T-helper 2 cell treated with Interferon-gamma antibody and Interleukin-4, amounts not matched to agents 100 ng/mL and 5 ng/mL, for 36 hours (primary cell): ENCODE data around the gene LRPPRC. TPM values are rescaled to one million over a fixed set of nuclear protein-coding genes. Genes with fewer than 3 reads are reported as not detected.

Experiments used
- intact Hi-C: fragments of 100-400 bp; cut with micrococcal nuclease; formaldehyde crosslinking; loops from one replicate; pipeline ENCODE4 v1.15.1; 2023
- total RNA-seq: library from RNA; stranded (reverse); gene quantifications from 2 replicates; pipeline ENCODE4 v1.2.3, GENCODE V29; 2022

The LRPPRC gene
- total RNA-seq, 1 donor from 2014 or later = 99.2 TPM

DNA sequence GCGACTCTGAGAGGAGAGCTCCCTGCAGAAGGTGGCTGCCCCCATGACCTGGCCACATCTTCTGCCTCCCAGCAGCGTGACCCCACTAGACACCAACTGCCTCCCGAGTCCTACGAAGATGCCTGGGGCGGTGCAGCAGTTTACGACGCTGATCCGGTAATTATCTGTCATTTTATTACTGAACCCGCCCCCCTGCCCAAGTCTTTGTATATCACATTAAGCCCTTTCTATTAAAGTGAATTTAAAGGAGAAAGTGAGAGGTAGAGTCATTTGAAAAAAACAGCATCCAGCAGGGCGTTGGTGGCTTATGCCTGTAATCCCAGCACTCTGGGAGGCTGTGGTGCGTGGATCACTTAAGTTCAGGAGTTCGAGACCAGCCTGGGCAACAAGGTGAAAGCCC lies 123.6 kb downstream of the LRPPRC start:
- intact Hi-C loops = loop anchor here (10.0 kb wide), 1 partner anchor 1083 kb away; no protein-coding TSS in a partner anchor

DNA sequence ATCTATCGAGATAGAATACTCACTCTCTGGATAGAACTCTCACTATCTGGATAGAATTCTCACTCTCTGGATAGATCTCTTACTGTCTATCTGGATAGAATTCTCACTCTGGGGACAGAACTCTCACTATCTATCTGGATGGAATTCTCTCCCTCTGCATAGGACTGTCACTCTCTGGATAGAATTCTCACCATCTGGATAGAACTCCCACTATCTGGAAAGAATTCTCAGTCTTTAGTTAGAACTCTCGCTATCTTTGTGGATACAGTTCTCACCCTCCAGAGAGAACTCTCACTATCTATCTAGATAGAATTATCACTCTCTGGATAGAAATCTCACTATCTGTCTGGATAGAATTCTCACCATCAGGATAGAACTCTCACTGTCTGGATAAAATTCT lies 140.5 kb downstream of the LRPPRC start:
- intact Hi-C loops = no loop called here

DNA sequence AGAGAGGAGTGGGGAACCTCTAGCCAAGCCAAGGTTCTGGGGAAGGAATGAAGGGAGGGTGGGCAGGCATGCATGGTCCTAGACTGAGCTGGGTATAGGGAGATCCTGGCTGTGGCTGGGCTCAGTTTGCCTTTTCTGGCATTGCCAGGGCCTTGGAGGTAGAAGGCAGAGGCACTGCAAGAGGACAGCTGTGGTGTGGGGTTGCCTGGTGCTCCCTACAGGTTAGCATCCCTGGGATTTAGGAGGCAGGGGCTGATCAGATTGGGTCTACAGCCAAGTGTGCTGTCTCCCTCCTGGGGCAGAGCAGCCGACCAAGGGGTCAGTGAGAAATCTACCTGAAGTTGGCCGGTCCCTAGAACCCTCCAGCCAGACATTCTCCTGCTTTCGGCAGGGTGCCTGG lies 141.1 kb downstream of the LRPPRC start:
- intact Hi-C loops = no loop called here

DNA sequence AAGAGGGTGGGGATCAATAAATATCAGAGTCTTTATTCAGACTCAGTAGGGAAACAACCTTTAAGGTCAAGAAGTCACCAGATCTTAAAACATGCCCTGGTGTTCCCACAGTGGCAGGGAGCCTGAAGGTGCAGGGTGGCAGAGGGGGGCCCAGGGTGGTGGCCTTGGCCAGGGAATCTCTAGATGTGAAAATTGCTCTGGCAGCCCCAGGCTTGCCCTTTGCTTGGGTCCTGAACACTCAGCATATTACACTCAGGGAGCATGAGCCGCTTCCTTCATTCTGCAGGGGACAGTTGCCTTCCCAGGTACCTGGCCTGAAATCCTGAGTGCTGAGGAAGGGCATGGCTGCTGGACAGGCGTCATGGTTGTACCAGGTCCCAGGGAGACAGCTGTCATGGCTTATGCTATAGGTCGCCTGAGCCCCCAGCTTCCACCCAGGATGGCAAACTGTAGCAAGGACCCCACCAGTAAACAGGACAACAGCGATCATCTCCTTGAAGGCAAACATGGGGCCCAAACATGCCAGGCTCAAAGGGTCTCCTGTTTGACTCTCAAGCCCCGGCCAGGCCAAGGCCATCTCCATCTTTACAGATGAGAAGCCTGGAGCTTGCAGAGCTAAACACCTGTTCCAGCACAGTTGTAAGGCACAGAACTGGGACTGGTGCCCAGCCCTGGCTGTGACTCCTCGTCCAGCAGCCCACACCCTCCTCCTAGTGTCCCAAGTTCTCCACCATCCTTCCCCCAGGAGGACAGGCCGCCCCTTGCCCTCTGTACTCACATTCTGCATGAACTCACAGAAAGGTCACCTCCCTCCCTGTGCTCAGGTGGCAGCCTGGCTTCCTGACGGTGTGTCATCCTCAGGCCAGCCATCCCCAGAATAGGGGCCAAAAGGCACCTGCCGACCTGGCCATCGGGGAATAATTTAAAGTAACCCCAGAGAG lies 142.4 kb downstream of the LRPPRC start:
- intact Hi-C loops = no loop called here

DNA sequence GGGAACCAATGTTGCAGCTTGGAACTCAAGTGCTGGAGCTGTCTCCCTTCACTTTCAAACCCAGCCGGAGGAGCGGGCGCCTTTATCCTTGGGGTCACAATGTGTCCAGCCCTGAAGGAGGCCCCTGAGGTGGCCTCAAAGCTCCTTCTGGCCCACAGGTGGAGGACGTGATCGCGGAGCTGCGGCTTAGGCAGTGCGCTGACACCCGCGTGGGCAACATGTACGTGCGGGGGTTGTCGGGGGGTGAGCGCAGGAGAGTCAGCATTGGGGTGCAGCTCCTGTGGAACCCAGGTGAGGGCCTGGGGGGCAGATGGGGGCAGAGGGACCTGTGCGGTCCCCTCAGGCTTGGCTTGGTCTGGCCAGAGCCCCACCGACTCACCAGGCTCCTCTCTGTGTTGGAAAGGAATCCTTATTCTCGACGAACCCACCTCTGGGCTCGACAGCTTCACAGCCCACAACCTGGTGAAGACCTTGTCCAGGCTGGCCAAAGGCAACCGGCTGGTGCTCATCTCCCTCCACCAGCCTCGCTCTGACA lies 143.5 kb downstream of the LRPPRC start:
- intact Hi-C loops = no loop called here

DNA sequence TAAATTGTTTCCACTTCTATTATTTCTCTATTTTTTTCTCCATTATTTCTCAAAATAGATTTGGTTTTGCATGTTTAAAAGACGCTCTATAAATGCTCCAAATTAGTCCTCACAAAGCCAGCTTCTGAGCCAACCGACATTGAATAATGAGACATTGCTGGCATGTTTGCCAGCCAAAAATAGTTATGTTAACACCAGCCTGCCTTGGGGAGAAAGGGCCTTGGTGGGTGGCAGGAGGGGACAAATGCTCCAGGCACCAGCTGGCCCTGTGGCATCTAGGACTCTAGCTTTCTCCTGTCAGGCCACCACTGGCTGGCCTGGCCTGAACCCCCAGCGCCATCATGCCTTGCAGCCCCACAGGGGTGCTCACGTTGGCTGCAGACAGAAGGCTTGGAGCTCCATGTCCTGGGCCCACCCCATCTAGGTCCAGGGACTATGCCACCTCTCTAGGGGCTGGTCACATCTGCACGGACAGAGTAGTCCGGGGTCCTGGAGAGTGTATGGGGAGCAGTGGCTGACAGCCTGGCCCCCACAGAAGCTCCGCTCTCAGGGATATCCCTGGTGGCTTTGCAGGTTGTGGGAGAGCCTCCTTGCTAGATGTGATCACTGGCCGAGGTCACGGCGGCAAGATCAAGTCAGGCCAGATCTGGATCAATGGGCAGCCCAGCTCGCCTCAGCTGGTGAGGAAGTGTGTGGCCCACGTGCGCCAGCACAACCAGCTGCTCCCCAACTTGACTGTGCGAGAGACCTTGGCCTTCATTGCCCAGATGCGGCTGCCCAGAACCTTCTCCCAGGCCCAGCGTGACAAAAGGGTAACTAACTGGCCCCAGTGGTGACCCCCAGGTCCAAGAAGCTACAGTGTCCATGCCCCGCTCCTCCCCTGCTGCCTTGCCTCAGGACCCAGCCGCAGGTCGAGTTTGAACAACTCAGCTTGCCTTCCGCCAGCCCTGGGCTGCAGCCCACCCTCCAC lies 144.5 kb downstream of the LRPPRC start:
- intact Hi-C loops = no loop called here

DNA sequence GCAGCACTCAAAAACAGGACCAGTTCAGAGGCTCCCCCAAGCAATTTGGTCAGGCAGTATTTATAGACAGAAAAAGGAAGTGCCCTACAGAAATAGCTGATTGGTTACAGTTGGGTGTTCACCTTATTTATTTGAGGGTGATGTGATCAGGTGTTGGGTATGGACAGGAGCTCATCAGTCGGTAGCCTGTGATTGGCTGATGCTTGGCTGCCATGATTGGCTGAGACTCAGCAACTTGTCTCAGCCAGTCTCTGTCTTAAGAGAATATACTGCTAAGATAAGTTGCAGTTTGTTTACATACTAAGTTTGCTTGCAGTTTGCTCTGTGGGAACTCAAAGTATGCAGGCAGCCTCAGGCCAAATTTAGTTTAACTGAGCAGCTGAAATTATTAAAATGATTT lies 147.6 kb downstream of the LRPPRC start:
- intact Hi-C loops = no loop called here

DNA sequence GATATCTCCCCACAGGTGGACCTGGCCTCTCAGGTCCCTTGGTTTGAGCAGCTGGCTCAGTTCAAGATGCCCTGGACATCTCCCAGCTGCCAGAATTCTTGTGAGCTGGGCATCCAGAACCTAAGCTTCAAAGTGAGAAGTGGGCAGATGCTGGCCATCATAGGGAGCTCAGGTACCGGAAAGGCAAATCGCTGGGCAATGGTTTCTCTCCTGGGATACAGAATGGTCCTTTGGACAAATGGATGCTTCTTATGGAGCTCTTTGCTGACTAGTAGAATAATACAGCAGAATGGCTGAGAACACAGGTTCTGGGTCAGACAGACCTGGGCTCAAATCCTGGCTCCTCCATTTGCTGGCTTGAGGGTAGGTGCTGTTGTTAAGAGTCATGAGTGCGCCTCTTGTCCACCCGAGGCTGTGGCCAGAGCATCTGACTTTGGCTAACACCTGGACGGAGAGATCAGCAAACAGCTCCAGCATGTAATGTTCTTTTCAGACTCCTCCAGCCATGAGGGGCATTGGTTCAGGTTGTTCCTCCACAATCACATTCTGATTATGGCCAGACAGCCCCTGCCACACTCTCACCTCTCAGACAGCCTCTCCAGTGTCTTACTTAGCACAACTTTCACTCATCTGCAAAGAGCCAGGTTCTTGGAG lies 149.5 kb downstream of the LRPPRC start:
- intact Hi-C loops = no loop called here

DNA sequence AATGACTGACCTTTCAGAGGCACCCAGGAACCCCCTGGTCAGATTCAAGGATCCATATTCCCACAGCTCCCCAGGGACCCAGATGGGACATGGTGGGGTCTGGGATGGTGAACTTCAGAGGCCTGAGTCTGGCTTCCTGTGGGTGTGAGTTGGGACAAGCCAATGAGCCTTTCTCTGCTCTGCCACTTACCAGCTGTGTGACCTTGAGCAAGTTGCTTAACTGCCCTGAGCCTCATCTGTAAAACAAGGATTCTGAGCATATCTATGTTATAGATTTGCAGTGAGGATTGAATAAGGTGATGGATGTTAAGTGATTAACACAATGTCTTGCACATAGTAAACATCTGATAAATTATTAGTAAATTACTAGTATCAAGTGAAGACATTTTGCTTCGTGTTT lies 150.6 kb downstream of the LRPPRC start:
- intact Hi-C loops = no loop called here

DNA sequence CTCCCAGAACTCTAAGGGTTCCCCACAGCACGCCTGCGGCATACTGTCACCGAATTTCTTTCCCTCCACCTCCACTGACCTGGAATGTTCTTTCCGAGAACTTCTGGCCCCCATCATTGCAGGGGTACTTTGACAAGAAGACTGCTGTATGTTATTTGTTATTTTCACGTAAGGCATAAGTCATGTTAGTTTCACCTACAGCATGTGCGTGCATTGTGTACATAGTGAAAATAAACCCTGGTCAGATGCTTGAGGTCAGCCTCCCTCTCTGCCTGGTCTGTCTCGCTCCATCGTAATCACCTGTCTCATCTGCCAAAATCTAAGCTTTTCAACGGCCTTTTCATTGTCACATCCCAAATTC lies 152.9 kb downstream of the LRPPRC start:
- intact Hi-C loops = no loop called here

DNA sequence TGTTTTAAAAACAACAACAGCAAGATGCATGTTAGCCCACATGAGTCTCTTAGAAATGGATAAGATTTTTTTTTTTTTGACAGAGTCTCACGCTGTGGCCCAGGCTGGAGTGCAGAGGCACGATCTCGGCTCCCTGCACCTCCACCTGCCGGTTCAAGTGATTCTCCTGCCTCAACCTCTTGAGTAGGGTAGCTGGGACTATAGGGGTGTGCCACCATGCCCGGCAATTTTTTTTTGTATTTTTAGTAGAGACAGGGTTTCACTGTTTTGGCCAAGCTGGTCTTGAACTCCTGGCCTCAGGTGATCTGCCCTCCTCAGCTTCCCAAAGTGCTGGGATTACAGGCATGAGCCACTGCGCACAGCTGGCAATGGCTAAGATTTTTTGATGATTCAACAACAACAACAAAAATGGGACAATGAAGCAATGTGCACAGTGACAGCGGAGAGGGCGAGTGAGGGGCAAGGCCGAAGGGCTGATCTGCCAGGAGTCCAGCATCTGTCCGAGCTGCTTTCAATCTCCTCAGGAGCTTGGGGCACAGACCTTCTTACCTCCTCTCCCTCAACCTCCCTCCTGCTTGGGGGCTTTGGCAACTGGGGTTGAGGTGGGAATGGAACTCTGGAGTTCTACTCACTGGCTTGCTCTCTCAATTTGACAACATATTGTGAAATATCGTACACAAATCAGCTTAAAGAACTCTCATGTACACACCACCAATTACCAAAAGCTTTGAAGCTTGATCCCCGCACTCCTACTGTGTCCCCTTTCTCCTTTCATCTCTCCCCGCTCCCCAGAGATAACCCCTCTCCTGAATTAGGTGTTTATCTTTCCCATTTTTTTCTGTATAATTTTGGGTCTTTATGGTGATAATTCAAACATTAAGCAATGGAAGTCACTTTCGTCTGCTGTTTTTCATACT lies 153.6 kb downstream of the LRPPRC start:
- intact Hi-C loops = no loop called here

DNA sequence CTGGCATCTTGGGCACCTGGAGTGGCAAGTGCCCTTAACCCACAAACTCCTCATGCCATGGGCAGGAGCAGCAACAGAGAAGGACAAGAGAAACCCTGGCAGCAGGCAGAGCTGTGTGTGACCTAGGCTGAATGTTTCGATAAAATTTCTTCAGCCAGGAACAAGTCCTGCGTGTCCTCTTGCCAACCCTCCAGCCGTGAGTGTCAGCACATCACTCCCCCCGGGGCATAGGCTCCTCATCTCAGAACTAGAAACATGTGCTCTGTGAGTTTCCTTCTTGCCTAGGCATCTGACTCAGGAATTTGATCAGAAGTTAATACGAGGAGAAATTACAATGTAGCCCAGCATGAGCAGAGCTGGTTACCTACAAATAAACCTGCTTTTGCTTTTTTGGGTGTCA lies 154.8 kb downstream of the LRPPRC start:
- intact Hi-C loops = no loop called here

DNA sequence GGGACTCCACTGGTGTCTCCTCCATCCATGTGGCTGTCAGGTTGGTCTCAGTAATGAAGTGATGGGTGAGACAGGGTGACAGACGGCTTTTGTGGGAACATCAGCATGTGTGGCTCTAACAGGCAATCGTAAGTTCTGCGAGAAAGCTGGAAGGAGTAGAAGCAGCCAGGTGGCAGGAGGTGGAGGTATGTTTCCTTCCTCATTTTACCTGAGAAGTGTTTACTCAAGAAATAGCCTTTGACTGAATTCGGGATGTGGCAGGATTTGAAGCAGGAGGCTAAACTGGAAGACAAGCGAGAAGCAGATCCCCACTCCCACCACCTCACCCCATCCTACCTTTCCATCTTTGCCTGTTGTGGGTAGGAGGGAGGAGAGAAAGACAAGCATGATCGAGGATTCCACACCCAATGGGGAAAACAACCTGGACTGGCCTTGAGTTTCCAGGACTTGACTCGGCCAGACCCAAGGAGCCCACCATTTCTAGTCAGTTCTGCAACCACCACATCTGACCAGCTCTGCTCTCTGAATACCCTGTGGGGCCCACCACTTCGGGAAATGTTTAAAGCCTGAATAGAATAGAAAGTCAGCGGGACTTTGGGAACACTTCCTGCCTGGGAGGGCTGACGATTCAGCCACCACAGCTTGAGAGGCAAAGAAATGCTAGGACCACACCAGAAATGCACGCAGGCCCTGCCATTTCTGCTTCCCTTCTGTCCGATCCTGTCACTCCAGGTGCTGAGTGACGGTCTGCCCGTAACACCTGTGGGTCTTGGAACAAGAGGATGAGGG lies 155.8 kb downstream of the LRPPRC start:
- intact Hi-C loops = no loop called here

DNA sequence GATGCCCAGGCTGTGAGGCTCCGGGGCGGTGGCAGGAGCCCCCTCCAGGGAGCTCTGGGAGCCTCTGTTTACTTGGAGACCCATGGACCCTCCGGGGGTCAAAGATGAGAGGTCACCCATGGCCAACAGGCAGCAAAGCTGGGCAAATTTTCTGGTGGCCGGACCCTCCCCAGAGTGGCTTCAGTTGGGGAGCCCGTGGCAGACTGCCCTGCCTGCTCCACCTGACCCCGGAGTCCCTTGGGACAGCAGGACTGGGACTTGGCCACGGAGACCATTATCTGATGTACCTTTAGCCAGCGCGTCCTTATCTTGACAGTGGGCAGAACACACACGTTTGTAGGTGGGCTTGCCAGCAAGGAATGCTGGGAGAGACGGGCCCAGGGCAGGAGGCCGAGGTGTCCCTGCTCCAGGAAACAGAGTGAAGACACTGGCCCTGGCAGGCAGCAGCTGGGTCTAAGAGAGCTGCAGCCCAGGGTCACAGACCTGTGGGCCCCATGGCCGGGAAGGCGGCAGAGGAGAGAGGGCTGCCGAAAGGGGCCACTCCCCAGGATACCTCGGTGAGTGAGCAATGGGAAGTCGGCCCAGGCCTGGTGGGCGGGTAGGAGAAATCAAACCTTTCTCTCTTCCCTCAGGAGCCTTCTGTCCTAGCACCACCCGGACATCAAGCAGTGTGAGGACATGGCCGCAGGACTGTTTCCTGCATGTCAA lies 157.1 kb downstream of the LRPPRC start, which contains the start of the genes ABCG5 and ABCG8:
TSS of gene ABCG5 (minus strand) at position 280 of the 708 bp plus-strand sequence. CDS start at position 120, 160 bp downstream.
TSS of gene ABCG8 (plus strand) at position 412 of the 708 bp plus-strand sequence. CDS start at position 495, 83 bp downstream.
- intact Hi-C loops = no loop called here

DNA sequence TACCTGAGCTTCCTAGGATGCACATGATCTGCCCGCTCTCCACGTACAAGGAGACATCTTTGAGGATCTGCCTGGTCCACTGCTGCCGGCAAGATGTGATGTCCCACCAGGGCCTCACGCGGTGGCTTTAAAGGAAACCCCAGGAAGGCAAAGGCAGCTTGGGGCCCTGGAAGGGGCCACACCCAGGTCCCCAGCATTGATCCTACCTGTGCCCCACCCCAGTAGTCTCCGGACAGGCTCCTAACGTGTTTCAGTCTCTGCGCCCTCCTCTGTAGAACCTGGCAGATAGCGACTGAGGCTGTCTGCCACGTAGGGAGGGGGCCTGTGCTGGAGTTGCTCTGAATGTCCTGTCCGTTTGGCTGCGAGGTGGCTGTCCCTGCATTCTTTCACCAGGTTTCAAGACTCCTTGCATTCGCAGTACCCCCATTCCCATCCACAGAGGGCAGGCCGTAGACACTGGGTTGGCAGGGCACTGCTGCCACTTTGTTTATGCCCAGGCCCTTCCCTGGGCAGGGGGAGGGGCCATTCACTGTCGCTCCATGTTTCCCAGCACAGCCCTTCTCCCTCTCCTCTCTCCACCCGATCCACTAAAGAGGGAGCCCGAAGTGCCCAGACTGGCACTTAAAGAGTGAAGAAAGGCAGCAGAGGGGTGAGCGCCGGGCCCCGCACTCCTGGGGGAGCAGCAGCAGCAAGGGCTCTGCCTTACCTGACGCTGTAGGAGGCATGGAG lies 157.8 kb downstream of the LRPPRC start:
- intact Hi-C loops = no loop called here

DNA sequence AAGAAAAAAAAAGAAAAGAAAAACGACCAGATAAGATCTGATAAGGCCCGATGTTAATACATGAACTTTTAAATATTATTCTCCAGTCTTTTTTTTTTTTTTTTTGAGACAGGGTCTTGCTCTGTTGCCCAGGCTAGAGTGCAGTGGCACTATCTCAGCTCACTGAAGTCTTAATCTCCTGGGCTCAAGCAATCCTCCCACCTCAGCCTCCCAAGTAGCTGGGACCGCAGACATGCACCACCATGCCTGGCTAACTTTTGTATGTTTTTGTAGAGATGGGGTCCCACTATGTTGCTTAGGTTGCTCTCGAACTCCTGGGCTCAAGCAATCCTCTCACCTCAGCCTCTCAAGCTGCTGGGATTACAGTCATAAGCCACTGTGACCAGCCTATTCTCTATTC lies 158.8 kb downstream of the LRPPRC start:
- intact Hi-C loops = no loop called here
